ENCODE results near the gene SDK1.

- TF ChIP-seq POLR2A (IDR thresholded peaks at IDR 0.05), result no peak
- TF ChIP-seq, protein P1, sequence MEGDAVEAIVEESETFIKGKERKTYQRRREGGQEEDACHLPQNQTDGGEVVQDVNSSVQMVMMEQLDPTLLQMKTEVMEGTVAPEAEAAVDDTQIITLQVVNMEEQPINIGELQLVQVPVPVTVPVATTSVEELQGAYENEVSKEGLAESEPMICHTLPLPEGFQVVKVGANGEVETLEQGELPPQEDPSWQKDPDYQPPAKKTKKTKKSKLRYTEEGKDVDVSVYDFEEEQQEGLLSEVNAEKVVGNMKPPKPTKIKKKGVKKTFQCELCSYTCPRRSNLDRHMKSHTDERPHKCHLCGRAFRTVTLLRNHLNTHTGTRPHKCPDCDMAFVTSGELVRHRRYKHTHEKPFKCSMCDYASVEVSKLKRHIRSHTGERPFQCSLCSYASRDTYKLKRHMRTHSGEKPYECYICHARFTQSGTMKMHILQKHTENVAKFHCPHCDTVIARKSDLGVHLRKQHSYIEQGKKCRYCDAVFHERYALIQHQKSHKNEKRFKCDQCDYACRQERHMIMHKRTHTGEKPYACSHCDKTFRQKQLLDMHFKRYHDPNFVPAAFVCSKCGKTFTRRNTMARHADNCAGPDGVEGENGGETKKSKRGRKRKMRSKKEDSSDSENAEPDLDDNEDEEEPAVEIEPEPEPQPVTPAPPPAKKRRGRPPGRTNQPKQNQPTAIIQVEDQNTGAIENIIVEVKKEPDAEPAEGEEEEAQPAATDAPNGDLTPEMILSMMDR (IDR thresholded peaks at IDR 0.05), result no peak
Measured at GRCh38 chr7:3910054-3910453, 609.0 kb downstream of the SDK1 start.

Data from body of pancreas (tissue), 4 donors.